ENCODE data around the gene ZNRD2.

DNA sequence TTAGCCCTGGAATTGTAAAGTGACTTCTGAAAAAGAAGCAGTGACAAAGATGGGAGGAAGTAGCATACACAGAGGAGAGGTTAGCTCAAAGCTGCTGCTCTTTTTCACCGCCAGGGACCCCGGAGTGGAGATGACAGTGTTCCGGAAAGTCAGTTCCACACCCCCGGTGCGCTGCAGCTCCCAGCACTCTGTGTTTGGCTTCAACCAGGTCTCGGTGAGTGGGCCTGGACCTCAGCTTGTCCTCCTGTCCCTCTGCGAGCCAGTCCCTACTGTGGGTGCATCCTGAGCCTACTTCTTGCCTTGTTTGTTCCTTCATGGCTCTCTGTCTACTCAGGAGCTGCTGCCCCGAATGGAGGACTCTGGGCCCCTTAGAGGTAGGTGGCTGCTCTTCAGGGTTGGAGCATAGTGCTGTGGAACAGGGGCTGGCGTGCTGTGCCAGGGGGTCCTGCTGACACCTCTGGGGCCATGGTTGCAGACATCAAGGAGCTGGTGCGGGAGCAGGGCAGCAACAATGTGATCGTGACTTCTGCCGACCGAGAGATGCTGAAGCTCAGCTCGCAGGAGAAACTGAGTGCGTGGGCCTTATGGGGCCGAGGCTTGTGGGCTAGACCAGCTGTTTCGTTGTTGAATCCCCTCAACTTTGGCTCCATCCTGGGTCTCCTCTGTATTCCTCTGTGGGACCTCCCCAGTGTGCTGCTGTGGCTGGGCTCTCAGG lies 47.0 kb downstream of the ZNRD2 start:
- TF ChIP-seq YY1 (IDR thresholded peaks at IDR 0.05; ENCODE audit: insufficient read depth, insufficient read length) (no peak), SUZ12 (IDR thresholded peaks at IDR 0.05; ENCODE audit: extremely low read depth, insufficient read depth, insufficient read length) (no peak), ZNF274 (IDR thresholded peaks at IDR 0.05; ENCODE audit: low read depth, low read length) (no peak)
